ENCODE data around the gene BRSK2.

DNA sequence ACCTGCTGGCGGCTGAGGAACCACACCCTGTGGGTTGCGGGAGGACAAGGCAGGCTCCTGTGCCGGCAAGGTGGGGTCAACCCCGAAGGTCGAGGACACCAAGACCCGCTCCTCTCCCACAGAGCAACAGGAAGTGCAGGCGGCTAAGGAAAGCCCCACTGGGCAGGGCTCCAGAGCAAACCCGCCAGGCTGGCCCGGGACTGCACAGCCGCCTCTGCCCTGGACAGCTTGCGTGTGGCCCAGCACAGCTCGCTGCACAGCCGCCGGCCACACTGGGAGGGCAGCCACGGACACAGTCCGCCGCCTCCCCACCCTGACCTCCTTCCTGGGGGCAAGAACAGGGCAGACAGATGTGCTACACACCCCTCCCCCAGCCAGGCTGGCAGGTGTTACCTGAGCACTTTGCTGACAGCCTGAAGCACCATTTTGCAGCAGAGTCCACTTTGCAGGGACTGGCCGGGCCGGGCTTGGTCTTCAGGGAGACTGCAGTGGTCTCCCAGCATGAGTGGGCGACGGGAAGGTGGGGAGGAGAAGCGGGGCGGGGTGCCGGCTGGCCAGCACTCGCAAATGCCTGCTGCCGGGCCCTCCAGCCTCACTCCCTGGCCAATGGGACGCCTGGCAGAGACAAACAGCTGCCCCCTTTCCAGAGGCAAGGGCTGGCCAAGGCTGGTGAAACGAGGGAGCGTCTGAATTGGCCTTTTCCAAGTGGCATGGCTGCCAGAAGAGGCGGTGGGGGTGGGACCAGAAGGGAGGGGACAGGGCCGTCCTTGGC, 96.5 kb downstream of the BRSK2 start, which contains the start of gene MOB2:
- TF ChIP-seq POLR2A (conservative IDR thresholded peaks at IDR 0.05): no peak
- no peak for TF ChIP-seq GABPA (tag; conservative IDR thresholded peaks at IDR 0.05; ENCODE audit: low read depth)
- TF ChIP-seq FOXJ3 (CRISPR knock-in tag; IDR thresholded peaks at IDR 0.05): no peak
- no peak for TF ChIP-seq PHF8 (IDR thresholded peaks at IDR 0.05; ENCODE audit: borderline replicate concordance, low read length)
- no peak for TF ChIP-seq FOS (IDR thresholded peaks at IDR 0.05; ENCODE audit: extremely low read depth, insufficient read length)

Data from K562 (cell line).